ENCODE results near the gene TMEM184B.

Gene TMEM184B

DNA sequence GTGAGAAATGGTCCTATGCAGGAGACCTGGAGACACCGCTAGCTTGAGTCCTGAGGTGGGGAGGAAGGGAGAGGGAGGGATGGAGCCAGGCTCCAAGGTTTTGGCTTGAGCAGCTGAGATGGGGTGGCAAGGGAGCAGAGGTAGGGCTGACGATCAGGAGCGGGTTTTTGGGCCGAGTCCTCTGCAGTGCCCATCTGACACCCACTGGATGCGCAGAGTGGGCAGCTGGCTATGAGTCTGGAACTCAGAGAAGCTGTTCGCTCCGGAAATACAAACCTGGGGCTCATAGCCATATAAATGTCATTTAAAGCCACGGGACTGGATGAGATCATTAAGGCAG lies 71.5 kb downstream of the TMEM184B start:
- H3K27ac ChIP-seq, result peak overlapping the region; percentile 95
- TF ChIP-seq, protein P1, sequence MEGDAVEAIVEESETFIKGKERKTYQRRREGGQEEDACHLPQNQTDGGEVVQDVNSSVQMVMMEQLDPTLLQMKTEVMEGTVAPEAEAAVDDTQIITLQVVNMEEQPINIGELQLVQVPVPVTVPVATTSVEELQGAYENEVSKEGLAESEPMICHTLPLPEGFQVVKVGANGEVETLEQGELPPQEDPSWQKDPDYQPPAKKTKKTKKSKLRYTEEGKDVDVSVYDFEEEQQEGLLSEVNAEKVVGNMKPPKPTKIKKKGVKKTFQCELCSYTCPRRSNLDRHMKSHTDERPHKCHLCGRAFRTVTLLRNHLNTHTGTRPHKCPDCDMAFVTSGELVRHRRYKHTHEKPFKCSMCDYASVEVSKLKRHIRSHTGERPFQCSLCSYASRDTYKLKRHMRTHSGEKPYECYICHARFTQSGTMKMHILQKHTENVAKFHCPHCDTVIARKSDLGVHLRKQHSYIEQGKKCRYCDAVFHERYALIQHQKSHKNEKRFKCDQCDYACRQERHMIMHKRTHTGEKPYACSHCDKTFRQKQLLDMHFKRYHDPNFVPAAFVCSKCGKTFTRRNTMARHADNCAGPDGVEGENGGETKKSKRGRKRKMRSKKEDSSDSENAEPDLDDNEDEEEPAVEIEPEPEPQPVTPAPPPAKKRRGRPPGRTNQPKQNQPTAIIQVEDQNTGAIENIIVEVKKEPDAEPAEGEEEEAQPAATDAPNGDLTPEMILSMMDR (IDR thresholded peaks at IDR 0.05), result no peak
- TF ChIP-seq ZFX (IDR thresholded peaks at IDR 0.05; ENCODE audit: borderline replicate concordance), result no peak

DNA sequence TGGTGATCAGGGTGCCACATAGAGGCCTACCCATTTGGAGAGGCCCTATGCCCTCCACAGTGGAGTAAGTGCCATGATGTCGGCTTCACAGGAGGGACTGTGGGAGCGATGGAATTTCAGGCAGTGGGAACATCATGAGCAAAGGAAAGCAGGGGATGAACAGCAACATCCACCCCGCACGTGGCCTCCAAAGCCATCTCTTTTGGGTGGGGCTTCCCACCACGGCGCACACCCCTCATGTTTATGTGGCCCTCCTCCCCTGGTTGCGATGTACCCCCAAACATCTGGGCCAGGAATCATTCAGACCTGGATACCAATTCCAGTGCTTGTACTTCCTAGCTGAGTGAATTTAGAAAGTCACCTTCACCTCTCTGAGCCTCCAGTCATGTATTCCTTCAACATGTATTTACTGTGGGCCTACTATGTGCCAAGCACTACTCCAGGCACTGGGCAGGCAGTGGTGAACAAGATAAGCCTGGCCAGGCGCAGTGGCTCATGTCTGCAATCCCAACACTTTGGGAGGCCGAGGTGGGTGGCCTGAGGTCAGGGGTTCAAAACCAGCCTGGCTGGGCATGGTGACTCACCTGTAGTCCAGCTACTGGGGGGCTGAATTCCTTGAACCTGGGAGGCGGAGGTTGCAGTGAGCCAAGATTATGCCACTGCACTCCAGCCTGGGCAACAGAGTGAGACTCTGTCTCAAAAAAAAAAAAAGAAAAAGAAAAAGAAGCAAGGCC lies 72.8 kb downstream of the TMEM184B start:
- H3K27ac ChIP-seq, result no peak overlapping the region
- TF ChIP-seq, protein P1 (IDR thresholded peaks at IDR 0.05), result no peak
- no peak for TF ChIP-seq ZFX (IDR thresholded peaks at IDR 0.05; ENCODE audit: borderline replicate concordance)

DNA sequence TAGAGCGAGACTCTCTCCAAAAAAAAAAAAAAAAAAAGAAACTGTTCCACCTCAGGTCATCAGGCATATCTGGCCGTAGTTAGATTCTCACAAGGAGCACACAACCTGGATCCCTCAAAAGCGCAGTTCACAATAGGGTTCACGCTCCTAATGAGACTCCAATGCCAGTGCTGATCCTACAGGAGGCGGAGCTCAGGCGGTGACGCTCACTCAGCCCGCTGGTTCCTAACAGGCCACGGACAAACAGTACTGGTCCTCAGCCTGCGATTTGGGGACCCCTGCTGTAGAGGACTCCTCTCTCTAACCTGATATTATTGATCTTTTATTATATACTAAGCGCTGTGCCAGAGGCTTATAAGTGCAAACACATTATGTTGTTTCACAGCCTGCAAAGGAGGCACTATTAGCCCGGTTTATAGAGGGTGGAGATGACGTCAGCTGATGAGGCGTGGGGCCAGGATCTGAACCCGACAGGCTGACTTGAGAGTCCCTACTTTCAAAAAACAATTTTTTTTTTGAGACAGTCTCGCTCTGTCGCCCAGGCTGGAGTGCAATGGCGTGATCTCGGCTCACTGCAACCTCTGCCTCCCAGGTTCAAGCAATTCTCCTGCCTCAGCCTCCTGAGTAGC lies 75.9 kb downstream of the TMEM184B start:
- TF ChIP-seq ZFX (IDR thresholded peaks at IDR 0.05; ENCODE audit: borderline replicate concordance), result no peak
- TF ChIP-seq, protein P1 (IDR thresholded peaks at IDR 0.05), result no peak
- no peak overlapping the region for H3K27ac ChIP-seq

DNA sequence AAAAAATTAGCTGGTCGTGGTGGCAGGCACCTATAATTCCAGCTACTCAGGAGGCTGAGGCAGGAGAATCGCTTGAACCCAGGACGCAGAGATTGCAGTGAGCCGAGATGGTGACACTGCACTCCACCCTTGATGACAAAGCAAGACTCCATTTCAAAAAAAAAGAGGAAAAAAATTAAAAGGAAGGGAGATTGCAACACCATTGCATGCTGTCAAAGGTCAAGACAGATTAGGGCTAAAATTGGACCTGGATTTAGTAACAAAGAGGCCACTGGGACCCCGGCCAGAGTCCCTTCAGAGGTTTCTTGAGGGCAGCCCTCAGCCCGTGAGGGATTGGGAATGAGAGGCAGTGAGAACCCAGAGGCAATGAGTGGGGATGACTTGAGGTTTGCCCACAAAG lies 79.2 kb downstream of the TMEM184B start:
- no peak overlapping the region for H3K27ac ChIP-seq
- TF ChIP-seq, protein P1 (IDR thresholded peaks at IDR 0.05), result no peak
- TF ChIP-seq ZFX (IDR thresholded peaks at IDR 0.05; ENCODE audit: borderline replicate concordance), result no peak

DNA sequence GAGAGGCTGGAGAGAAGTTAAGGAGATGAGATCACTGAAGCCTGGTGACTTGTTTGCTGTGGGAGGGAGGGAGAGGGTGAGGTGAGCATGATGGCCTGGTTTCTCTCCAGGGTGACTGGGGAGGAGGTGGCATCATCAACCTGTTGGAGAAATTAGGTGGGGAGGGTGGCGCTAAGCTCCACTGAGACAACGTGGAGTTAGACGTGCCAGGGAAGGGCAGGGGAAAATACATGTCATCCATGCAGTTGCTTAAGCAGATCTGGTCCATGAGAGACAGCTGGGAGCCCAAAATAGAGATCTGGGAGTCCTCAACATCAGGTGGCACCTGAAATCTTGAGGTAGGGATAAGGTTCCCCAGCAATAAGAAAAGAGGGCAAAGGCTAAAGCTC lies 80.3 kb downstream of the TMEM184B start:
- TF ChIP-seq, protein P1 (IDR thresholded peaks at IDR 0.05), result no peak
- no peak for TF ChIP-seq ZFX (IDR thresholded peaks at IDR 0.05; ENCODE audit: borderline replicate concordance)
- no peak overlapping the region for H3K27ac ChIP-seq

DNA sequence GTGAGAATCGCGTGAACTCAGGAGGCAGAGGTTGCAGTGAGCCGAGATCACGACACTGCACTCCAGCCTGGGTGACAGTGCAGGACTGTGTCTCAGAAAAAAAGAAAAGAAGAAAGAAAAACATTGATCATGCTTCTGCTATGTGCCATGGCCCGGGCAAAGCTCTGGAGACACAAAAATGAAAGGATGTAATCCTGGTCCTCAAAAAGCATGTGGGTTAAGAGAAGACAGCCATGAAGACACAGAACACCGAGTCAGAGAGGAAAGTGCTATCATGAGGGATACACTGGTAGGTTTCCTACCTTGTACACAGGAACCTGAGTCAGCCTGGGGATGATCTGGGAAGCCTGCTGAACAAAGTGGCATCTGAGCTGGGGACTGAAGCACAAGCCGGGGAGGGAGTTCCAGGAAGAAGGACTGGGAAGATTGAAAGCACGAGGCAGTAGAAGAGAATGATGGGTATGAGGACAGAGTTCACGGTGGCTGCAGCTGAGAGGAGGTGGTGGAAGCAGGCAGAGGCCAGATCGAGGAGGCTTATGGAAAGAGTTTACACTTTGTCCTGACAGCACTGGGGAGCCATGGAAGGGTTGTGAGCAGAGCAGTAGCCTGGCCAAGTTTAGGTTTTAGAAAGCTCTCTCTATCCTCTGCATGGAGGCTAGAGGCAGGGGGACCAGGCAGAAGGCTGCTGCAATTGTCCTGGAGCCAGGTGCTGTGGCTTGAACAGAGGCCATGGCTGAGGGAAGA lies 80.9 kb downstream of the TMEM184B start:
- TF ChIP-seq, protein P1 (IDR thresholded peaks at IDR 0.05), result no peak
- no peak for TF ChIP-seq ZFX (IDR thresholded peaks at IDR 0.05; ENCODE audit: borderline replicate concordance)
- no peak overlapping the region for H3K27ac ChIP-seq

DNA sequence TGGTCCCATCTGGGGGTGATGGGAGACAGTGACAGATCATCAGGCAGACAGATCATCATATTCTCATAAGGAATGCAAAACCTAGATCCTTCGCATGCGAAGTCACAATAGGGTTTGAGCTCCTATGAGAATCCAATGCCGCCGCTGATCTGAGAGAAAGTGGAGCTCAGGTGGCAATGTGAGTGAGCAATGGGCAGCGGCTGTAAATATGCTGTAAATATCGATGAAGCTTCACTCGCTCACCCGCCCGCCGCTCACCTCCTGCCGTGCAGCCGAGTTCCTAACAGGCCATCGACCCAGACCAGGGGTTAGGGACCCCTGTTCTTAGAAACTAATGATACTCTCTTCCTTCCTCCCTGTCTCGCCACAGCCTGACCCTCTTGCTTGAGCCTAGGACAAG lies 81.8 kb downstream of the TMEM184B start:
- no peak overlapping the region for H3K27ac ChIP-seq
- TF ChIP-seq, protein P1 (IDR thresholded peaks at IDR 0.05), result no peak
- TF ChIP-seq ZFX (IDR thresholded peaks at IDR 0.05; ENCODE audit: borderline replicate concordance), result no peak
